HepG2 (cell line): ENCODE data around the gene PPP2R5C. TPM values are rescaled to one million over a fixed set of nuclear protein-coding genes. Genes with fewer than 3 reads are reported as not detected.

ENCODE experiments used
- NR3C1 ChIP-seq: sonication (generic); formaldehyde crosslinking; IDR thresholded peaks from 2 replicates; pipeline ENCODE4 v1.4.0; 2020; ENCODE audit warnings: missing genetic modification reagents
- RFXAP ChIP-seq: sonication (generic); formaldehyde crosslinking; IDR thresholded peaks from 2 replicates; pipeline ENCODE4 v1.4.0; 2020; ENCODE audit warnings: missing genetic modification reagents, borderline replicate concordance
- ZBTB7B ChIP-seq: sonication (generic); formaldehyde crosslinking; IDR thresholded peaks from 2 replicates; pipeline ENCODE4 v1.4.0; 2020; ENCODE audit warnings: missing genetic modification reagents
- ZHX1 ChIP-seq: sonication (generic); formaldehyde crosslinking; IDR thresholded peaks from 2 replicates; pipeline ENCODE4 v1.8.1; 2022; ENCODE audit warnings: low read depth, mild to moderate bottlenecking, missing genetic modification reagents
- ZNF430 ChIP-seq: sonication (generic); formaldehyde crosslinking; IDR thresholded peaks from 2 replicates; pipeline ENCODE4 v1.9.0; 2021; ENCODE audit warnings: mild to moderate bottlenecking, missing genetic modification reagents
- ZNF503 ChIP-seq: sonication (generic); formaldehyde crosslinking; IDR thresholded peaks from 2 replicates; pipeline ENCODE4 v1.4.0; 2020; ENCODE audit warnings: missing genetic modification reagents
- ZNF670 ChIP-seq: sonication (generic); formaldehyde crosslinking; IDR thresholded peaks from 2 replicates; pipeline ENCODE4 v1.8.0; 2022; ENCODE audit warnings: mild to moderate bottlenecking, missing genetic modification reagents, borderline replicate concordance
- ZNF672 ChIP-seq: sonication (generic); formaldehyde crosslinking; IDR thresholded peaks from 2 replicates; pipeline ENCODE4 v1.8.1; 2022; ENCODE audit warnings: missing genetic modification reagents
- polyA plus RNA-seq, 8 experiments: library from polyadenylated mRNA; depleted of rRNA in 3 of 8; stranded (reverse) in 7 of 8; unstranded in 1 of 8; fragments of >200 nt; fragmentation: Illumina TruSeq in 4 of 8; extraction: Trizol in 4 of 8; gene quantifications; 2 replicates each; pipeline versions ENCODE4 v1.2.1 to v1.2.3, GENCODE V29; 2011 to 2016; ENCODE audit warnings: low read depth in 4 of 8, missing spikeins in 1 of 8, mixed read lengths in 1 of 8; ENCODE audit not compliant: insufficient read depth in 1 of 8
- total RNA-seq, 5 experiments: library from RNA; depleted of rRNA; stranded (reverse); fragments of >200 nt; fragmentation: Illumina TruSeq; extraction: Trizol; gene quantifications; 2 replicates each; pipeline ENCODE4 v1.2.3, GENCODE V29; 2016; ENCODE audit warnings: low read depth in 1 of 5
- TF ChIP-seq, protein P1 (sequence below), 2 experiments: sonication (generic) in 1 of 2; formaldehyde crosslinking in 1 of 2; IDR thresholded peaks; 2 replicates each; pipeline versions ENCODE4 v1.4.0 to v1.6.1; 2018 to 2020; ENCODE audit warnings: missing genetic modification reagents in 2 of 2, borderline replicate concordance in 1 of 2, low read depth in 1 of 2, mild to moderate bottlenecking in 1 of 2, missing biosample characterization in 1 of 2
- TF ChIP-seq, protein P2 (sequence below): sonication (generic); formaldehyde crosslinking; IDR thresholded peaks from 2 replicates; pipeline ENCODE4 v1.4.0; 2020; ENCODE audit warnings: mild to moderate bottlenecking, missing genetic modification reagents, borderline replicate concordance
- TF ChIP-seq, protein P3 (sequence below): sonication (generic); formaldehyde crosslinking; IDR thresholded peaks from 2 replicates; pipeline ENCODE4 v1.5.0; 2020; ENCODE audit warnings: mild to moderate bottlenecking, missing genetic modification reagents

PPP2R5C gene
- total and polyA plus RNA-seq, 2 of the 13 experiments (the other 11 are each of a cell fraction or from before 2014, with no cell fraction given), result 74.3 to 78.5 TPM

GRCh38 chr14:101932673-101933072, 171.2 kb downstream of the PPP2R5C start (continued):
- TF ChIP-seq ZNF503 (no peak), ZHX1 (no peak), ZNF672 (CRISPR knock-in tag) (no peak), ZNF430 (CRISPR knock-in tag) (no peak), ZNF670 (CRISPR knock-in tag) (no peak), ZBTB7B (CRISPR knock-in tag) (no peak), RFXAP (CRISPR knock-in tag) (no peak), NR3C1 (no peak)
- TF ChIP-seq, protein P1, sequence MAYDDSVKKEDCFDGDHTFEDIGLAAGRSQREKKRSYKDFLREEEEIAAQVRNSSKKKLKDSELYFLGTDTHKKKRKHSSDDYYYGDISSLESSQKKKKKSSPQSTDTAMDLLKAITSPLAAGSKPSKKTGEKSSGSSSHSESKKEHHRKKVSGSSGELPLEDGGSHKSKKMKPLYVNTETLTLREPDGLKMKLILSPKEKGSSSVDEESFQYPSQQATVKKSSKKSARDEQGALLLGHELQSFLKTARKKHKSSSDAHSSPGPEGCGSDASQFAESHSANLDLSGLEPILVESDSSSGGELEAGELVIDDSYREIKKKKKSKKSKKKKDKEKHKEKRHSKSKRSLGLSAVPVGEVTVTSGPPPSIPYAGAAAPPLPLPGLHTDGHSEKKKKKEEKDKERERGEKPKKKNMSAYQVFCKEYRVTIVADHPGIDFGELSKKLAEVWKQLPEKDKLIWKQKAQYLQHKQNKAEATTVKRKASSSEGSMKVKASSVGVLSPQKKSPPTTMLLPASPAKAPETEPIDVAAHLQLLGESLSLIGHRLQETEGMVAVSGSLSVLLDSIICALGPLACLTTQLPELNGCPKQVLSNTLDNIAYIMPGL (CRISPR knock-in tag; IDR thresholded peaks at IDR 0.05; ENCODE audit: borderline replicate concordance in 1 of 2, low read depth in 1 of 2), result no peak
- TF ChIP-seq, protein P2, sequence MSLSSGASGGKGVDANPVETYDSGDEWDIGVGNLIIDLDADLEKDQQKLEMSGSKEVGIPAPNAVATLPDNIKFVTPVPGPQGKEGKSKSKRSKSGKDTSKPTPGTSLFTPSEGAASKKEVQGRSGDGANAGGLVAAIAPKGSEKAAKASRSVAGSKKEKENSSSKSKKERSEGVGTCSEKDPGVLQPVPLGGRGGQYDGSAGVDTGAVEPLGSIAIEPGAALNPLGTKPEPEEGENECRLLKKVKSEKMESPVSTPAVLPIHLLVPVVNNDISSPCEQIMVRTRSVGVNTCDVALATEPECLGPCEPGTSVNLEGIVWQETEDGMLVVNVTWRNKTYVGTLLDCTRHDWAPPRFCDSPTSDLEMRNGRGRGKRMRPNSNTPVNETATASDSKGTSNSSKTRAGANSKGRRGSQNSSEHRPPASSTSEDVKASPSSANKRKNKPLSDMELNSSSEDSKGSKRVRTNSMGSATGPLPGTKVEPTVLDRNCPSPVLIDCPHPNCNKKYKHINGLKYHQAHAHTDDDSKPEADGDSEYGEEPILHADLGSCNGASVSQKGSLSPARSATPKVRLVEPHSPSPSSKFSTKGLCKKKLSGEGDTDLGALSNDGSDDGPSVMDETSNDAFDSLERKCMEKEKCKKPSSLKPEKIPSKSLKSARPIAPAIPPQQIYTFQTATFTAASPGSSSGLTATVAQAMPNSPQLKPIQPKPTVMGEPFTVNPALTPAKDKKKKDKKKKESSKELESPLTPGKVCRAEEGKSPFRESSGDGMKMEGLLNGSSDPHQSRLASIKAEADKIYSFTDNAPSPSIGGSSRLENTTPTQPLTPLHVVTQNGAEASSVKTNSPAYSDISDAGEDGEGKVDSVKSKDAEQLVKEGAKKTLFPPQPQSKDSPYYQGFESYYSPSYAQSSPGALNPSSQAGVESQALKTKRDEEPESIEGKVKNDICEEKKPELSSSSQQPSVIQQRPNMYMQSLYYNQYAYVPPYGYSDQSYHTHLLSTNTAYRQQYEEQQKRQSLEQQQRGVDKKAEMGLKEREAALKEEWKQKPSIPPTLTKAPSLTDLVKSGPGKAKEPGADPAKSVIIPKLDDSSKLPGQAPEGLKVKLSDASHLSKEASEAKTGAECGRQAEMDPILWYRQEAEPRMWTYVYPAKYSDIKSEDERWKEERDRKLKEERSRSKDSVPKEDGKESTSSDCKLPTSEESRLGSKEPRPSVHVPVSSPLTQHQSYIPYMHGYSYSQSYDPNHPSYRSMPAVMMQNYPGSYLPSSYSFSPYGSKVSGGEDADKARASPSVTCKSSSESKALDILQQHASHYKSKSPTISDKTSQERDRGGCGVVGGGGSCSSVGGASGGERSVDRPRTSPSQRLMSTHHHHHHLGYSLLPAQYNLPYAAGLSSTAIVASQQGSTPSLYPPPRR (CRISPR knock-in tag), result no peak
- TF ChIP-seq, protein P3, sequence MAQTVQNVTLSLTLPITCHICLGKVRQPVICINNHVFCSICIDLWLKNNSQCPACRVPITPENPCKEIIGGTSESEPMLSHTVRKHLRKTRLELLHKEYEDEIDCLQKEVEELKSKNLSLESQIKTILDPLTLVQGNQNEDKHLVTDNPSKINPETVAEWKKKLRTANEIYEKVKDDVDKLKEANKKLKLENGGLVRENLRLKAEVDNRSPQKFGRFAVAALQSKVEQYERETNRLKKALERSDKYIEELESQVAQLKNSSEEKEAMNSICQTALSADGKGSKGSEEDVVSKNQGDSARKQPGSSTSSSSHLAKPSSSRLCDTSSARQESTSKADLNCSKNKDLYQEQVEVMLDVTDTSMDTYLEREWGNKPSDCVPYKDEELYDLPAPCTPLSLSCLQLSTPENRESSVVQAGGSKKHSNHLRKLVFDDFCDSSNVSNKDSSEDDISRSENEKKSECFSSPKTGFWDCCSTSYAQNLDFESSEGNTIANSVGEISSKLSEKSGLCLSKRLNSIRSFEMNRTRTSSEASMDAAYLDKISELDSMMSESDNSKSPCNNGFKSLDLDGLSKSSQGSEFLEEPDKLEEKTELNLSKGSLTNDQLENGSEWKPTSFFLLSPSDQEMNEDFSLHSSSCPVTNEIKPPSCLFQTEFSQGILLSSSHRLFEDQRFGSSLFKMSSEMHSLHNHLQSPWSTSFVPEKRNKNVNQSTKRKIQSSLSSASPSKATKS (CRISPR knock-in tag), result no peak
